ENCODE data around the gene TMEM87B. TPM values are rescaled to one million over a fixed set of nuclear protein-coding genes. Genes with fewer than 3 reads are reported as not detected.

Gene TMEM87B
- total RNA-seq, 2 donors from 2014 or later: 21.5 to 60.7 TPM

- intact Hi-C loops (cut with DNase I): no loop called here
- TF ChIP-seq CTCF (IDR thresholded peaks at IDR 0.05) (no peak), POLR2A (IDR thresholded peaks at IDR 0.05) (no peak), POLR2AphosphoS5 (IDR thresholded peaks at IDR 0.05) (no peak)
- H3K36me3 ChIP-seq: peaks cover 0 to 10% of the 10 kb centered on the region in 2 donors
Observed at GRCh38 chr2:112008910-112009485, 46.1 kb upstream of the TMEM87B start.

GRCh38 chr2:112010751-112011150 is 44.3 kb upstream of the TMEM87B start:
- no peak overlapping the region for H3K27ac ChIP-seq
- no peaks in the 10 kb centered on the region for H3K27me3 ChIP-seq (replicated peaks; ENCODE audit: insufficient read depth)
- TF ChIP-seq POLR2AphosphoS5 (IDR thresholded peaks at IDR 0.05): no peak
- TF ChIP-seq POLR2A (IDR thresholded peaks at IDR 0.05): no peak
- no peak for TF ChIP-seq CTCF (IDR thresholded peaks at IDR 0.05)
- no peak overlapping the region for H3K4me3 ChIP-seq
- no peaks in the 10 kb centered on the region for H3K9me3 ChIP-seq
- WGBS: 88% methylated on average over 10 of the region's 10 CpGs
- intact Hi-C loops (cut with DNase I): no loop called here
- DNase-seq (ENCODE audit: low spot score): no peak
- no peaks in the 10 kb centered on the region for H3K4me1 ChIP-seq (replicated peaks)
- peaks cover 0 to 10% of the 10 kb centered on the region in 2 donors for H3K36me3 ChIP-seq

More at GRCh38 chr2:112008910-112009485, 46.1 kb upstream of the TMEM87B start:
- H3K4me1 ChIP-seq (replicated peaks): no peaks in the 10 kb centered on the region
- no peak overlapping the region for H3K27ac ChIP-seq
- WGBS: 79% methylated on average over 2 of the region's 2 CpGs
- DNase-seq (ENCODE audit: low spot score): no peak
- H3K9me3 ChIP-seq: no peaks in the 10 kb centered on the region
- no peaks in the 10 kb centered on the region for H3K27me3 ChIP-seq (replicated peaks; ENCODE audit: insufficient read depth)
- H3K4me3 ChIP-seq: no peak overlapping the region

- Histone ChIP-seq H3K4me3 (no peak overlapping the region), H3K27ac (no peak overlapping the region), H3K36me3 (peaks cover 0 to 10% of the 10 kb centered on the region in 2 donors), H3K9me3 (no peaks in the 10 kb centered on the region), H3K4me1 (replicated peaks) (no peaks in the 10 kb centered on the region), H3K27me3 (replicated peaks; ENCODE audit: insufficient read depth) (no peaks in the 10 kb centered on the region)
- intact Hi-C loops (cut with DNase I): no loop called here
- WGBS: 96% methylated on average over 4 of the region's 5 CpGs
- TF ChIP-seq POLR2A (IDR thresholded peaks at IDR 0.05) (no peak), CTCF (IDR thresholded peaks at IDR 0.05) (no peak), POLR2AphosphoS5 (IDR thresholded peaks at IDR 0.05) (no peak)
- DNase-seq (ENCODE audit: low spot score): no peak
Observed at GRCh38 chr2:112012556-112012955, 42.5 kb upstream of the TMEM87B start.

GRCh38 chr2:112018846-112019245 is 36.2 kb upstream of the TMEM87B start:
- WGBS: 82% methylated on average over 8 of the region's 8 CpGs
- TF ChIP-seq CTCF (IDR thresholded peaks at IDR 0.05) (no peak), POLR2A (IDR thresholded peaks at IDR 0.05) (no peak), POLR2AphosphoS5 (IDR thresholded peaks at IDR 0.05) (no peak)
- intact Hi-C loops (cut with DNase I): no loop called here
- no peak overlapping the region for H3K27ac ChIP-seq
- no peaks in the 10 kb centered on the region for H3K36me3 ChIP-seq
- H3K4me3 ChIP-seq: no peak overlapping the region
- no peak for DNase-seq (ENCODE audit: low spot score)
- H3K4me1 ChIP-seq (replicated peaks): no peaks in the 10 kb centered on the region
- H3K9me3 ChIP-seq: no peaks in the 10 kb centered on the region
- H3K27me3 ChIP-seq (replicated peaks; ENCODE audit: insufficient read depth): no peaks in the 10 kb centered on the region

- TF ChIP-seq POLR2A (IDR thresholded peaks at IDR 0.05): no peak
- no peak for TF ChIP-seq POLR2AphosphoS5 (IDR thresholded peaks at IDR 0.05)
- TF ChIP-seq CTCF (IDR thresholded peaks at IDR 0.05): no peak
- Histone ChIP-seq H3K27ac (no peak overlapping the region), H3K36me3 (no peaks in the 10 kb centered on the region), H3K4me3 (no peak overlapping the region), H3K4me1 (replicated peaks) (no peaks in the 10 kb centered on the region), H3K9me3 (no peaks in the 10 kb centered on the region), H3K27me3 (replicated peaks; ENCODE audit: insufficient read depth) (no peaks in the 10 kb centered on the region)
- intact Hi-C loops (cut with DNase I): no loop called here
- no peak for DNase-seq (ENCODE audit: low spot score)
- 67% methylated on average over 4 of the region's 4 CpGs for WGBS
Observed at GRCh38 chr2:112019569-112019982, 35.5 kb upstream of the TMEM87B start.
